Activated naive CD4-positive, alpha-beta T cell treated with anti-CD3 and anti-CD28 coated beads, Interleukin-2, amount 50 U/mL, for 72 hours (primary cell): ENCODE data around the gene TROAP. TPM values are rescaled to one million over a fixed set of nuclear protein-coding genes. Genes with fewer than 3 reads are reported as not detected.
A peak's percentile ranks its signal among the peaks of the same experiment; 100 is the strongest.
"Not testable (repeated sequence)": the region's sequence is repeated elsewhere in the genome, so short reads cannot be mapped to it uniquely, and the experiment has no call there.

Experiments
- ATAC-seq, 2 donors: fragments of 150-1000 bp; cut with Tn5 transposase; 2 replicates each; pipeline ENCODE4 v1.10.0; 2021; ENCODE audit warnings: mild to moderate bottlenecking in 2 of 2, moderate library complexity in 2 of 2
- DNase-seq, 2 donors: peaks; one replicate each; pipeline ENCODE4 v3.0.0; 2021 to 2022; ENCODE audit warnings: low spot score in 2 of 2
- H3K27ac Mint-ChIP-seq, 2 donors: one replicate each; pipeline ENCODE4 v1.8.0; 2022; ENCODE audit warnings: mild to moderate bottlenecking in 2 of 2, mixed read lengths in 2 of 2
- H3K36me3 Mint-ChIP-seq, 2 donors: one replicate each; pipeline ENCODE4 v1.8.0; 2022; ENCODE audit warnings: mixed read lengths in 2 of 2
- H3K9me3 Mint-ChIP-seq, 2 donors: one replicate each; pipeline ENCODE4 v1.8.0; 2022; ENCODE audit warnings: mixed read lengths in 2 of 2
- total RNA-seq, 2 donors: library from RNA; stranded (reverse); gene quantifications; one replicate each; pipeline ENCODE4 v1.2.3, GENCODE V29; 2022

The TROAP gene
- total RNA-seq, 2 donors from 2014 or later = 67.4 to 134 TPM

DNA sequence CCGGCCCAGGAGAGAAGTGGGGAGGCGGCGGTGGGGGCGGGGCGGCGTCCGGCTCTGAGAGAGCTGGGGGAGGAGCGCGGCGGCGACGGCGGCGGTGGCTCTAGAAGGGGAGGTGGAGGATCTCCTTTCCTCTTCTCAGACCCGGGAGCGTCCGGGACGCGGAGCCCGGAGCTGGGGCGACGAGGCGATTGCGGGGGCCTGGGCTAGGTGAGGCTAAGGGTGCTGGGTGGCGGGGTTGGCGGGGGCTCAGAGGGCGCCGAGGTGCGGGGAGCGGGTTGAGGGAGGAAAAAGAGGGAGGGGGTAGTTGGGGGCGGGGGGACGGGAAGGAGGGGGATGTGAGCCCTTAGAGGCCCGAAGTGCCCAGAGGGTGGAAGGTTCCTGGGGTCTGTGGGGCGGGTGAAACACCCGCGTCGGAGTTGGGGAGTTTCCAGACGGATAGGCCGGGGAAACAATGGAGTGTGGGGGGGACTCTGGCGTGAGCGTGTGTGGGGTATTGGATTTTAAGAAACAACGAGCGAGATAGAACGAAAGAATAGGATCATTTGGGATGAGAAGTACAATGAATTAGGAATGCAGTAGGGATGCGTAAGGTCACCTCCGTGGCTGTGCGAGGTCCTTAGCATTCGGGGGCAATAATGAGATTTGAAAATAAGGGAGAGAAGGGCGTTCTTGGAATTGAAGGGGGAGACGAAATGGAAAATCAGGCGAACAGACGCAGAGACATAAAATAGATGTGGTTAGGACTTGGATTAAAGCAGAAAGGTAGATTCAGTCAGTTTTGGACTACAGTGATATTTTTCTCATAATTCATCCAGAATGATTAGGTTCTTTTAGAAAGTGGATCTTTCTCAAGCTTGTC is 44.6 kb downstream of the TROAP start, which contains the start of gene SPATS2:
Gene SPATS2, plus strand, starts transcription at position 82 of the 859 bp plus-strand sequence. CDS start 93,551 bp downstream, outside the sequence.
- no peak for ATAC-seq
- H3K9me3 Mint-ChIP-seq = no peaks in the 10 kb centered on the region
- no peak for DNase-seq
- peak within 1 kb of the TSS; percentile 92 to 97 for H3K27ac Mint-ChIP-seq
- peaks cover 6 to 17% of the 10 kb centered on the region in 2 donors for H3K36me3 Mint-ChIP-seq

DNA sequence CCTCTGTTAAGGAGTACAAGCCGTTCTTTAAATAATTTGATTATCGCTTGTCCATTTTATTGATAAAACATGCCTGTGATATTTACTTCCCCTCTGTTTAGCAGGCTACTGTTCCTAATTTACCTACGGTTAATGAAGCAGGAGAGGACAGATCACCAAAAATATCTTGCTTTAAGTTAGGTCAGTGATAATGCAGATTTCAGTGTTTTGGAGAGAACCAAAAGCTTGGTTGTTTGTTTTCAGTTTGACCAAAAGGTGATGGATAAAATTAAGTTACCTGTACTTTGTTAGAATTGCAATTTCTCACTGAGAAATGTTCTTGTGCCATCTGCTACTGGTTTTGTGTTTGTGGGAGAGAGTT is 45.2 kb downstream of the TROAP start:
- Mint-ChIP-seq H3K27ac (peak overlapping the region; percentile 51 to 92), H3K9me3 (no peaks in the 10 kb centered on the region)

DNA sequence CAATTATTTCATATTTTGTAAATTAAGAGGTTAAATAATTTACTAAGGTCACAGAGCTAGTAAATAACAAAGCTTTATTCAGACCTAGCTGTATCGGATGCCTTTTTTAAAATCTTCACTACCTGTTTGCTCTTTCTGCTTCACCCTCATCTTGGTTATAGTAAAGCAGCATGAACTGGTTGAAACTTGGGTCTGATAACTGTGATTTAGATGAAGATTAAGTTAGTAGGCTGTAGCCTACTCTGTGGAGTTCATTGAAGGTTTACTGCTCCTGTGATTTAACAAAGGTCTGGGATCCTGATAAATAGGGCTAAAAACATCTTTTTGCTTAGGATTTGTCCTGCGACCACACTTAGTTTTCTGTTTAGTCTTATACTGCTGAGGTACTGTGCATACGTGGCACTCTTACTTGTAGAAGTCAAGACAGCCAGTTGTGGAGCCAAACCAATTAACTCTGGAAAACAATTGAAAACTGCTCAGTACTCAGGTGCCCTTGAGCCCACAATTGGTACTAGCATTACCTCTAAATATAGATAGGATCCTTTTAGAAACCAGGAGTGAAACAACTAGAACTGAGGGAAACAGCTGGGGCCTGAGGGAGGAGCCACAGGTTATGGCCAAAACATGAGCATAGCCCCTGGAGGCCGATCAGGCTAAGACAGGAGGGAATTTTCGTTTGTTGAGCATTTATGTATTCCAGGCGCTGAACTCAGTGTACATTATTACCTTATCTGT is 46.5 kb downstream of the TROAP start:
- H3K27ac Mint-ChIP-seq = no peak overlapping the region
- DNase-seq (peak in 1 of 2 donors; percentile 26), ATAC-seq (no peak)
- no peaks in the 10 kb centered on the region for H3K9me3 Mint-ChIP-seq
- H3K36me3 Mint-ChIP-seq = peaks cover 6 to 21% of the 10 kb centered on the region in 2 donors

More for the DNA sequence above, 45.2 kb downstream of the TROAP start:
- H3K36me3 Mint-ChIP-seq = peaks cover 6 to 21% of the 10 kb centered on the region in 2 donors
- DNase-seq = no peak
- no peak for ATAC-seq

DNA sequence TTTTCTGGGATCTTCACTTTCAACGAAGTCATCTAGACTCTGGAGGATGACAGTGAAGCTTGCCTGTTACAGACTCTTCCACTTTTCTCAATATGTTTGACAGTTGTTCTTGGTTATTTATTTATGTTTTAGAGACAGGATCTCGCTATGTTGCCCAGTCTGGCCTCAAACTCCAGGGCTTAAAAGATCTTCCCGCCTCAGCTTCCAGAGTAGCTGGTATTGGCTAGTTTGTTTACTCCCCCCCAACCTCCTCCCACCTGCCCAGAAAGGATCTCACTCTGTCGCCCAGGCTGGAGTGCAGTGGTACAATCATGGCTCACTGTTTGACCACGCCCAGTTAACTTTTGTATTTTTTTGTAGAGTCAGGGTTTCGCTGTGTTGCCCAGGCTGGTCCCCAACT is 47.5 kb downstream of the TROAP start:
- H3K36me3 Mint-ChIP-seq = peaks cover 6 to 21% of the 10 kb centered on the region in 2 donors
- ATAC-seq (no peak), DNase-seq (no peak)
- no peak overlapping the region for H3K27ac Mint-ChIP-seq
- no peaks in the 10 kb centered on the region for H3K9me3 Mint-ChIP-seq

DNA sequence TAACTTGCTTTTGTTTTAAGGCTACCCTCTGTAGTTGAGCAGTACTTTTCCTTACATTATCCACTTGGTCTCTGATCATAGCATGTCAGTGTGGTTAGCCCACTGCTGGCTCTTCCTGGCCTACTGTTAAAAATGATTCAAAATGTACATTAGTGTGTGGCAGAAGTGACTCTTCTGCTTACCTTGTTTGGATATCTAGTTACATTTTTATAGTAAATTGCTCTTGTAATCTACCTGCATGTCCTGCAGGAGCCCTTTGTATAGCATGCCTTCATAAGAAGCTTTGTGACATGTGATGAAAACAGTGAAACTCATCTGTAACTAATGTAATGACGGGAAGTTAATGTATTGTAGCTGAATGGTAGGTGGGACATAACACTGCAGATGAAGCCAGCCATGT is 52.4 kb downstream of the TROAP start:
- peak overlapping the region in 1 of 2 donors; percentile 2 for H3K27ac Mint-ChIP-seq
- H3K36me3 Mint-ChIP-seq = peaks cover 0 to 18% of the 10 kb centered on the region in 2 donors
- H3K9me3 Mint-ChIP-seq = no peaks in the 10 kb centered on the region
- DNase-seq (no peak), ATAC-seq (peak; percentile 51 to 92)

DNA sequence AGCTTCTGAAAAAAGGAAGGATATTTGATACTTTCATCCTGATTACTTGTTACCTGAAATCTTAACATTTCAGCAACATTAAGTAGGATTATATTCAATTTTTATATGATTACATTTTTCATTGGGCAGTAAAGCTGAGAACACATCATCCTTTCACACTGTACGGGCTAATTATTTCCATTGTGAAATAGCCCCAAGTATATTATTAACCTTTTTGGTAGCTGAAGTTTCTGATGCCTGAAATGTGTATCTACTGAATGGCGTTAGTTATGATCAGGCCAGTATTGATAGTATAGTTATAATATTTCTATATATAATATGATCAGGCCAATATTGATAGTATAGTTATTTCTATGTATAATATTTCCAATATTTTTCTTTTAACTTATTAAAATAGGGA is 54.3 kb downstream of the TROAP start:
- Mint-ChIP-seq H3K9me3 (no peaks in the 10 kb centered on the region), H3K36me3 (peaks cover 0 to 11% of the 10 kb centered on the region in 2 donors), H3K27ac (no peak overlapping the region)
- ATAC-seq (no peak), DNase-seq (no peak)

DNA sequence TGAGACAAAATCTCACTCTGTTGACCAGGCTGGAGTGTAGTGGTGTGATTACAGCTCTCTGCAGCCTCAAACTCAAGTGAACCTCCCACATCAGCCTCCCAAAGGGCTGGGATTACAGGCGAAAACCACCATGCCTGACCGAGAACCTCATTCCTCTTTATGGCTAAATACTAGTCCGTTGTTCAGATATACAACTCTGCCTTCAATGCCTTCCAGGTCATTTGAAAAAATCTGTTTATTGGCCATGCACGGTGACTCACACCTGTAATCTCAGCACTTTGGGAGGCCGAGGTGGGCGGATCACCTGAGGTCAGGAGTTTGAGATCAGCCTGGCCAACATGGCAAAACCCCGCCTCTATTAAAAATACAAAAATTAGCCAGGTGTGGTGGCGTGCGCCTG is 57.1 kb downstream of the TROAP start:
- ATAC-seq, H3K36me3 Mint-ChIP-seq, H3K9me3 Mint-ChIP-seq, H3K27ac Mint-ChIP-seq, DNase-seq: not testable (repeated sequence)

Other genes with a start within 250 kb of the TROAP start
- 1 to 10 TPM in 1 of 2 donors, under 1 TPM in 1; 0.19 to 1.0 TPM for gene DHH, start 228.5 kb upstream of the TROAP start, total RNA-seq
- gene LMBR1L, start 212.4 kb upstream of the TROAP start, total RNA-seq = 100 to 1,000 TPM in 1 of 2 donors, 10 to 100 TPM in 1; 64.0 to 134 TPM
- gene TUBA1B, start 191.9 kb upstream of the TROAP start, total RNA-seq = 1,000 to 10,000 TPM; 2,180 to 2,388 TPM
- gene TUBA1A, start 134.2 kb upstream of the TROAP start, total RNA-seq = 100 to 1,000 TPM in 1 of 2 donors, 10 to 100 TPM in 1; 37.7 to 106 TPM
- 100 to 1,000 TPM; 260 to 263 TPM for gene TUBA1C, start 58.2 kb upstream of the TROAP start, total RNA-seq
- gene PRPH, start 28.1 kb upstream of the TROAP start, total RNA-seq = not detected
- gene C1QL4, start 13.9 kb downstream of the TROAP start, total RNA-seq = not detected
- under 1 TPM; 0.06 to 0.11 TPM for gene DNAJC22, start 23.6 kb downstream of the TROAP start, total RNA-seq
- 10 to 100 TPM; 14.3 to 20.8 TPM for gene SPATS2, start 44.2 kb downstream of the TROAP start, total RNA-seq
- gene KCNH3, start 215.8 kb downstream of the TROAP start, total RNA-seq = 1 to 10 TPM in 1 of 2 donors, under 1 TPM in 1; 0.39 to 6.3 TPM
- gene MCRS1, start 244.9 kb downstream of the TROAP start, total RNA-seq = 10 to 100 TPM; 62.8 to 70.5 TPM